ENCODE measurements around the gene FIBCD1.

DNA sequence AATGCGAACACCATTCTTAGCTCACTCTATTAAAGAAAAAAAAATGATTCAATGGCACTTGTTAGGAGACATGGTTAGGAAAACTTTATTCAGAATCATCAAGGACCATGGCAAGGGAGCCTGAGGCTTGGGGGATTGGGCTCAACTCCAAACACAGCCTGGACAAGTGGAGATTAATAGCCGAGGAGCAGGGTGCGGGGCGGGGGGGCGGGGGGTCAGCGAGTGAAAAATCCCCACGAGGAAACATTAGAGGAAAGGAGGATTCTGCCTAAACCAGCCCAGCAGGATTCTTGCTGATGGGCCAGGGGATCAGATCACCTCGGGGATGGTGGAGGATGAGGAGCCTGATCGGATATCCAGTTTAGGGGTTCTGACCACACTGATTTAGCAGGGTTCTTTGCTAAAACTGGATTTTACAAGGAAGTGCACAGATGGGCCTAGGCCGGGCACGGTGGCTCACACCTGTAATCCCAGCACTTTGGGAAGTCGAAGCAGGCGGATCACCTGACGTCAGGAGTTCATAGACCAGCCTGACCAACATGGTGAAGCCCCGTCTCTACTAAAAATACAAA, 24.4 kb upstream of the FIBCD1 start:
- TF ChIP-seq, protein P1, sequence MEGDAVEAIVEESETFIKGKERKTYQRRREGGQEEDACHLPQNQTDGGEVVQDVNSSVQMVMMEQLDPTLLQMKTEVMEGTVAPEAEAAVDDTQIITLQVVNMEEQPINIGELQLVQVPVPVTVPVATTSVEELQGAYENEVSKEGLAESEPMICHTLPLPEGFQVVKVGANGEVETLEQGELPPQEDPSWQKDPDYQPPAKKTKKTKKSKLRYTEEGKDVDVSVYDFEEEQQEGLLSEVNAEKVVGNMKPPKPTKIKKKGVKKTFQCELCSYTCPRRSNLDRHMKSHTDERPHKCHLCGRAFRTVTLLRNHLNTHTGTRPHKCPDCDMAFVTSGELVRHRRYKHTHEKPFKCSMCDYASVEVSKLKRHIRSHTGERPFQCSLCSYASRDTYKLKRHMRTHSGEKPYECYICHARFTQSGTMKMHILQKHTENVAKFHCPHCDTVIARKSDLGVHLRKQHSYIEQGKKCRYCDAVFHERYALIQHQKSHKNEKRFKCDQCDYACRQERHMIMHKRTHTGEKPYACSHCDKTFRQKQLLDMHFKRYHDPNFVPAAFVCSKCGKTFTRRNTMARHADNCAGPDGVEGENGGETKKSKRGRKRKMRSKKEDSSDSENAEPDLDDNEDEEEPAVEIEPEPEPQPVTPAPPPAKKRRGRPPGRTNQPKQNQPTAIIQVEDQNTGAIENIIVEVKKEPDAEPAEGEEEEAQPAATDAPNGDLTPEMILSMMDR (IDR thresholded peaks at IDR 0.05; ENCODE audit: insufficient read depth, low read depth, low read length): no peak
- TF ChIP-seq EZH2 (IDR thresholded peaks at IDR 0.05; ENCODE audit: insufficient read depth, low read length): no peak

Measured in astrocyte (in vitro differentiated cells and primary cell).